NCI-H2227 treated with DMSO at 0.1 percent for 48 hours (cell line): Measurements from ENCODE around the gene SYNDIG1.

ENCODE experiments used
- DNase-seq: peaks from one replicate; lab custom pipeline; 2025; lab: John Stamatoyannopoulos, UW

Gene SYNDIG1

DNA sequence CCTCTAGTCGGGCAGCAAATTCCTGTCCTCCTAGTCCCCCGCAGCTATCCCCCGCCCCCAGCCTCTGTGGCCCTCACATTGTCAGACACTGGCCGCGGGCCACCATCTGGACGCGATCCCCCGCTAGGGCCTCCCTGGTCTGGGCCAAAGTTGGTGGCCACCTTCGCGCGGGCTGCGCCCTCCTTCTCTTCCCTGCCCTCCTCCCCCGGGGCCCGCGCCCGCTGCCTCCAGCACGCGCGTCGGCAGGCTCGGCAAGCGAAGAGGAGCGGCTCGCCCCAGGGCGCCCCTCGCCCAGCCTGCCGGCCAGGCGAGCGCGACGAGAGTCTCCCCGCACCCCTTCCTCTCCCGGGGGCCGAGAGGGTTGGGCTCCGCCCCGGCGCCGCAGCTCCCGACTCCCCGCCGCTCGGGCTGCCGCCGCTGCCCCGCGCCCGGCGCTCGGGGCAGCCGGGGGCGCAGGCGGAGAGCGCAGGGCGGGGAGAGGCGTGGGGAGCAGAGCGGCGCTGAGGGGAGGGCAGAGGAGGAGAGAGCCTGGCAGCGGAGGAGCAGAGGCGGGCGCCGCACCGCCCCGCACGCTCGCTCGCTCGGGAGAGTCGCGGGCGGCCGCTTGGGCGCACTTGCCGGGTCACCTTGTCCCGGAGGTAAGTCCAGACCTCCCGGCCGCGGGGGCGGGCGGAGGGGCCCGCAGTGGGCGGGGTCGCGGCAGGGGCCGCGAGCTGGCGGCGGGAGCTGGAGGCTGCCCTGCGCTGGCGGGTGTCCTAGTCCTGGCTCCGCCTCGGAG is at the start of gene SYNDIG1:
Gene SYNDIG1, plus strand, starts transcription at position 514 of the 778 bp plus-strand sequence. CDS start 73,469 bp downstream, outside the sequence.
- no peak for DNase-seq

- DNase-seq = no peak
Observed at GRCh38 chr20:24419786-24420185, 49.6 kb upstream of the SYNDIG1 start.

DNA sequence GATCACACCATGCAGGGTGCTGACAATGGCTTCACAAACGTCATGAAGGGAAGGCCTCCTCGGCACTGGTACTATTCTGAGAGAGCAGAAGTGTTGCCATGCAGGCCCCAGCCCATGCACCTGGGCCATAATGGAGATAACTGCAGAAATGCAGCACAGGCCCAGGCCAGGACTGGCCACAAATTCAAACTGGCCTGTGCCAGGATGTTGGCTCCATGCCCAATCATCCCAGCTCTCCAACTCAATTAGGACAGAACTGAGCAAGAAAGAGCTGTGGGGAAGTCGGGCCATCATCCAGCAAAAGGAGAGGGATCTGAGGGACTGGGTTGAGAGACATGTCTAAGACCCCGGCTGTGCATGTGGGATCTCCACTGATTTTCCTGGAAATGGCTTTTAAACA is 48.9 kb upstream of the SYNDIG1 start:
- no peak for DNase-seq

DNA sequence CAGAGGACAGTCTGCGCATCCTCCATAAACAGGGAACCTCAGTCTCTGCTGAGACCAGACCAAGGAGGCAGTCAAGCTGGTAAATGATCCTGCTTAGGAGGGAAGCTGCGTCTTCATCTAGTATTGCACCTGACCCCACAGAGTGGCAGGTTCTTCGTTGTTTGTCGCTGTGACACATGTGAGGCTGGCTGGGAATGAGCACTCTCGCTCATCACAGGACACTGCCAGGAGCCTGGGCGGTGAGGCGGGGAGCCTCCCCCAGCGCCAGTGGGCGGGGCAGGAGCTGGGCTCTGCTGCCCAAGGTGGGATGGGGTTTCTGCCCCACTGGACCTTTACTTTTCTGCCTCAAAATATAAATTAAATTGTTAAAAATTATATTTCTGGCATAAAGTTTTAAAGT is 48.4 kb upstream of the SYNDIG1 start:
- no peak for DNase-seq

DNA sequence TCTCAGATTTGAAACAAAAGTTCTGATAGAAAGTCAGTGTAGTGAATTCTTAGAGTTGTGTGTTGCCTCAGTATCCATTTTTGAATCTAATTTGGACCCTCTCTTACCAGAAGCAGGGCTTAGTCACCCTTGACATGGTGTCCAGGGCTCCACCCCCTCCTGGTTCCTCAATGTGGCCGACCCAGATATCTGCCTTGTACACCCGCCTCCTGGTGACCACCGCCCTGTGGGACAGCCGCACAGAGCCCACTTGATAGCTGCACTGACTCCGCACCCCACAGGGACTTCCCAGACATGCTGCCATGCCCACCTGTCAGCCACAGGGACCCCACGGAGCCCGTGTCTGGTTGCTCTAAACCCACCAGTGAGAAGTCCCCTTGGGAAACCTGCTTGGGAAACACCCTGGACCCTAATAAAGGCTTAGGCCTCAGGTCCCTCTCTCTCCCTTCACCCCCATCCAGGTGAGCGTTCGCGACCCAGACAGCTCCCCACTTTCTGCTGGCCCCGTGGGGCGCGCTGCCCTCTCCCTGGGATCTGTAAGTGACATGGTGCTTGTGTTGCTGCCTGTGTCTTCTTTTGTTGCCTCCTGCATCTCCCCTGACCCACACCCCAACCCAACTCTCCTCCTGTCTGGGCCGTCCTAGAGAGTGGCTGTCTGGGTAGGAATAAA is 47.2 kb upstream of the SYNDIG1 start:
- no peak for DNase-seq

- no peak for DNase-seq
Observed at GRCh38 chr20:24423390-24424313, 45.8 kb upstream of the SYNDIG1 start.

DNA sequence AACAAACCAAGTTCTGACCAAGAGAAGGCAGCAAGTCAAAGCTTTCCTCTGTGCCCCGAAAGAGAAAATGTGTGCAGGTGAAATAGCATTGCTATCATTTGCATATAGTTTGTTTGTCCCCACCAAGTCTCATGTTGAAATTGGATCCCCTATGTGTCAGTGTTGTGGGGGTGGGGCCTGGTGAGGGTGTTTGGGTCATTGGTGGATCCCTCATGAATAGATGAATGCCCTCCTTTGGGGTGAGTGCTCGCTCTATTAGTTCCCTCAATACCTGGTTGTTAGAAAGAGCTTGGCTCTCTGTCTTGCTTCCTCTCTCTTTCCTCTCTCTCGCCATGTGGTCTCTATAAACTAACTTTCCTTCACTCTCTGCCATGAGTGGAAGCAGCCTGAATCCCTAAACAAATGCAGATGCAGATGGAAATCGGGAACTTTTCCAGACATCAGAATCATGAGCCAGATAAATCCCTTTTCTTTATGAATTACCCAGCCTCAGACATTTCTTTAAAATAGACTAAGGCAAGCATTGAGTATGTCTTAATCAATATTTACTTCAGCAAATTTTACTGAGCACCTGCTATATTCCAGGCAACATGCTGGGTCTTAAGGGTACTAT is 43.8 kb upstream of the SYNDIG1 start:
- no peak for DNase-seq

- no peak for DNase-seq
Observed at GRCh38 chr20:24431279-24432045, 38.0 kb upstream of the SYNDIG1 start.

DNA sequence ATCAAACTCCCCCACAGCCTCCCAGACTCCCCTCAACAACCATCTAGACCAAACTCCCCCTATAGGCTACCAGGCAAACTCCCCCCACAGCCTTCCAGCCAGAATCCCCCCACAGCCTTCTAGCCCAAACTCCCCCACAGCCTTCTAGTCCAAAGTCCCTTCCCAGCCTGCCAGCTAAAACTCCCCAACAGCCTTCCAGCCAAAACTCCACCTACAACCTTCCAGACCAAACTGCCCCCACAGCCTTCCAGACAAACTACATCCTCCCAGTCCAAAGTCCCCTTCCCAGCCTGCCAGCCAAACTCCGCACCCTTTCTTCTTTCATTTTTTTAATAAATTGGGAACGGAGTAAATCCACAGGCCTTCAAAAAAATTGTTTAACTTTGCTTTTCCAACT is 37.4 kb upstream of the SYNDIG1 start:
- DNase-seq = no peak

GRCh38 chr20:24436160-24436559 is 33.3 kb upstream of the SYNDIG1 start:
- no peak for DNase-seq

GRCh38 chr20:24437196-24438082 is 32.0 kb upstream of the SYNDIG1 start:
- no peak for DNase-seq

DNA sequence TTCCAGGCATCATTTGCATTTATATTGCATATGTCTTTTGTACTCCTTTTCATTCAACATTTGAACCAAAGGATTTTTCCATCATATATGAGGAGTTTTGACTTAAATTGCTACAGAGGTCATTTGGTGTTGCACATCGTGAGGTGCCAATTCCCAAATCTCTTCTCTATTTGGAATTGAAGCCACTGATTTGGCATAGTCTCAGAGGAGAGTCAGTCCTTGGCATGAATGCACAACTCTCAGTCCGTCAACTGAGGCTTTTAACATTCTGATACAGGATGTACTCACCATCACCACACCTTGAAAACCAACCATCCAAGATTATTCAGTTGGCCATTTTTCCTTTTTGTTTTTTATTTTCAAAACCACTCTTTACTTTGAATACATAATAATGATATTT is 31.1 kb upstream of the SYNDIG1 start:
- DNase-seq = no peak

GRCh38 chr20:24439737-24440387 is 29.6 kb upstream of the SYNDIG1 start:
- DNase-seq = no peak

DNA sequence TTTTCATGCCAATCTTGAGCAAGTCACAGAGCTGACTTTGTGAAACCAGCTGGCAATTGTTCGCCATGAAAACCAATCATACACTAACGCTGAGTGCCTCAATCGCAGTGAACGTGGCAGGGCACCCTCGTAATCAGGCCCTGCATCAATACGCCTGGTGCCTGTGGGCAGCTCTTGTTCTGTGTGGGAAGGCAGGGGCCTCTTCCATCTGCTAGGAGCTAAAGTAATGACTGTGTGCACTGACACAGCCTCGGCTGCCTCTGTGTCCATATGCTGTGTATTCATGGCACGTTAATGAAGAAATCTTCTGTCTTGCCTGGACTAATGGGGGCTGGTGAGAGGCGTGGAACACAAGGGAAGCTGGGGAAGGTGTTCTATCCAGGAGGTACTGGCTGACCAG is 27.8 kb upstream of the SYNDIG1 start:
- no peak for DNase-seq

- DNase-seq = no peak
Observed at GRCh38 chr20:24442909-24443308, 26.5 kb upstream of the SYNDIG1 start.

GRCh38 chr20:24443436-24443835 is 26.0 kb upstream of the SYNDIG1 start:
- DNase-seq = no peak

DNA sequence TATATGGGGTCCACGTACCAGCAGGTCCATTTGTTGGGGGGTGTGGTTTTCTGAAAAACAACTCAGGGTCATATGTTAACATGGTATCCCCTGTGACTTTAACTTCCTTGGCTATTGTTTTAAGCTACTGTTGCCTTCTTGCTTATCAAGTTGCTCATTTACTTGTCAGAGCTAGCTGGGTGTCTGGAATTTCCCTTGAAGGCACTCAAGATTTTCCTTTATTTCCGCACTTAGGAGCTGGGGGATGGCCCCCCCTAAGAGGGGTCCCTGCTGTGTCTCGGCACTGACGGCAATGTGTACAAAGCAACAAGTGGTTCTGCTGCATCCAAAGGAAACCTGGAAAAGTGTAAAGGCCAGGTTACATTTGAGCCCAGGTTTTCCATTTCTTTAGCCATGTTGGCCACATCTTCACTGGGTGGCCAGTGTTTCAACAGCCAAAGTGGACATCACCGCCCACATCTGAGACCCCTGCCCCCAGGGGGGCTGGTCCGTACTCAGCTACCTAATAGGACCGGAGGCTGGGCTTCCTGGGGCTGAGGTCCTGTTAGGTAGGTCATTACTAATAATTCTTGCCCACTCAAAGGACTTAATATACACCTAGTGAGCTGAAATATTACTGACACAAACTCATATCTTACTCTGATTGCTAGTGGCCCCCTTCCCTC is 24.8 kb upstream of the SYNDIG1 start:
- no peak for DNase-seq

DNA sequence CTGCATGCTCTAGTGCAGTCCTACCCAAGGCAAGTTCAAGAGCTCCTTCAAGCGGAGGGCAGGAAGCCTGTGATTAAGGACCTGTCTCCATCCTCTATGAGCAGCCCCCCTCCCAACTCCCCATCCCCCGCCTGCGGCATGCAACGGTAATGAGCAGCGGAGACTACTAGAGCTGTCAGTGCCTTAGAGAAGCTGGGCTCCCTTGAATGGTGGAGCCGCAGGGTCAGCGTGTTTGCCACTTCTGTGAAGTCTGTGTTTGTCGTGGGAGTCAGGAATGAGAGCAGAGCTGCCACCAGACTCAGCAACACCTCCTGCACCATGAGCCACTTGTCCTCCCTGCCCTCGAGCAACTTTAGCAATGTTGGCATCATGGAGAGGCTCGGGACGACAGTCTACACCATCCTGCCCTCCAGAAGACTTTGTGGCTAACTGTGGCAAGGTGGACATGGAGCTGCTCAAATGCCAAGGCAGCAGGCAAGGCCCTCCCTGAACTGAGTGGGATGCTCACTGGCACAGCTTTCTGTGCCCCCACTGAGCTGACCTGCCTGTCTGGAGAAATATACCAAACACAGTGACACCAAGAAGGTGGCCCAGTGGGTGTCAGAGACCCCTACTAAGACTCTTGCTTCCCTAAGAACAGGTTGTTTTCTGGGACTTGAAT is 23.8 kb upstream of the SYNDIG1 start:
- no peak for DNase-seq

GRCh38 chr20:24446811-24447210 is 22.6 kb upstream of the SYNDIG1 start:
- no peak for DNase-seq
